ENCODE measurements around the gene PCNX3.
"Not testable (repeated sequence)": the region's sequence is repeated elsewhere in the genome, so short reads cannot be mapped to it uniquely, and the experiment has no call there.

The PCNX3 gene

GRCh38 chr11:65621460-65621859, 5.9 kb downstream of the PCNX3 start:
- no peak for DNase-seq

GRCh38 chr11:65622011-65622410, 6.4 kb downstream of the PCNX3 start:
- no peak for DNase-seq

GRCh38 chr11:65623177-65623576, 7.6 kb downstream of the PCNX3 start:
- DNase-seq: no peak

GRCh38 chr11:65623852-65624616, 8.5 kb downstream of the PCNX3 start:
- DNase-seq: no peak

- DNase-seq: no peak
Measured at GRCh38 chr11:65624931-65625627, 9.5 kb downstream of the PCNX3 start.

- no peak for DNase-seq
Measured at GRCh38 chr11:65625628-65626342, 10.2 kb downstream of the PCNX3 start.

- DNase-seq: no peak
Measured at GRCh38 chr11:65627202-65627601, 11.6 kb downstream of the PCNX3 start.

GRCh38 chr11:65629579-65629978, 14.0 kb downstream of the PCNX3 start:
- no peak for DNase-seq

GRCh38 chr11:65630215-65630614, 14.6 kb downstream of the PCNX3 start:
- DNase-seq: no peak

- no peak for DNase-seq
Measured at GRCh38 chr11:65633390-65634108, 18.0 kb downstream of the PCNX3 start.

GRCh38 chr11:65634109-65634436, 18.5 kb downstream of the PCNX3 start:
- DNase-seq: no peak

GRCh38 chr11:65634440-65634839, 18.9 kb downstream of the PCNX3 start:
- DNase-seq: no peak

- no peak for DNase-seq
Measured at GRCh38 chr11:65634905-65635731, 19.5 kb downstream of the PCNX3 start.

GRCh38 chr11:65636108-65637031, 20.8 kb downstream of the PCNX3 start:
- DNase-seq: no peak

GRCh38 chr11:65637032-65637557, 21.5 kb downstream of the PCNX3 start:
- DNase-seq: no peak

- DNase-seq: no peak
Measured at GRCh38 chr11:65637794-65638419, 22.3 kb downstream of the PCNX3 start, which contains the start of gene SIPA1. SIPA1 (plus strand) TSS chr11:65638101; CDS start chr11:65640922, 2,821 bp downstream.

- not testable (repeated sequence) for DNase-seq
Measured at GRCh38 chr11:65639228-65639597, 23.6 kb downstream of the PCNX3 start.

- no peak for DNase-seq
Measured at GRCh38 chr11:65639623-65640482, 24.3 kb downstream of the PCNX3 start.

Data from NCI-H2081 treated with DMSO at 0.1 percent for 48 hours (cell line).